GM19467 (cell line): ENCODE measurements around the gene C1orf159.
"Not testable (repeated sequence)": the region's sequence is repeated elsewhere in the genome, so short reads cannot be mapped to it uniquely, and the experiment has no call there.

ENCODE experiments used
- ATAC-seq: cut with Tn5 transposase; IDR thresholded peaks from one replicate; pipeline ENCODE4 v1.9.1; 2021; ENCODE audit warnings: mild to moderate bottlenecking, moderate library complexity; ENCODE audit not compliant: unreplicated experiment

C1orf159 gene

GRCh38 chr1:1058088-1058905, 57.6 kb downstream of the C1orf159 start:
- no peak for ATAC-seq

- ATAC-seq: not testable (repeated sequence)
Measured at GRCh38 chr1:1057769-1058087, 58.2 kb downstream of the C1orf159 start.

GRCh38 chr1:1055841-1056736, 59.8 kb downstream of the C1orf159 start:
- ATAC-seq: no peak

GRCh38 chr1:1054971-1055370, 60.9 kb downstream of the C1orf159 start:
- no peak for ATAC-seq

- no peak for ATAC-seq
Measured at GRCh38 chr1:1054099-1054700, 61.7 kb downstream of the C1orf159 start.

- no peak for ATAC-seq
Measured at GRCh38 chr1:1053682-1054081, 62.2 kb downstream of the C1orf159 start.

- ATAC-seq: no peak
Measured at GRCh38 chr1:1053022-1053421, 62.9 kb downstream of the C1orf159 start.

GRCh38 chr1:1052003-1052840, 63.7 kb downstream of the C1orf159 start:
- no peak for ATAC-seq

- no peak for ATAC-seq
Measured at GRCh38 chr1:1051127-1051810, 64.6 kb downstream of the C1orf159 start.

GRCh38 chr1:1050577-1051052, 65.3 kb downstream of the C1orf159 start:
- ATAC-seq: no peak

- no peak for ATAC-seq
Measured at GRCh38 chr1:1049318-1050165, 66.3 kb downstream of the C1orf159 start.

GRCh38 chr1:1048765-1049164, 67.1 kb downstream of the C1orf159 start:
- ATAC-seq: no peak

GRCh38 chr1:1047963-1048362, 67.9 kb downstream of the C1orf159 start:
- no peak for ATAC-seq

- ATAC-seq: no peak
Measured at GRCh38 chr1:1047407-1047806, 68.5 kb downstream of the C1orf159 start.

GRCh38 chr1:1046767-1047166, 69.1 kb downstream of the C1orf159 start:
- no peak for ATAC-seq

- ATAC-seq: no peak
Measured at GRCh38 chr1:1046243-1046642, 69.6 kb downstream of the C1orf159 start.

GRCh38 chr1:1045129-1045528, 70.8 kb downstream of the C1orf159 start:
- ATAC-seq: no peak

- no peak for ATAC-seq
Measured at GRCh38 chr1:1044455-1045078, 71.3 kb downstream of the C1orf159 start.

- ATAC-seq: no peak
Measured at GRCh38 chr1:1043921-1044320, 72.0 kb downstream of the C1orf159 start.
